ENCODE measurements around the gene SLC25A41. TPM values are rescaled to one million over a fixed set of nuclear protein-coding genes. Genes with fewer than 3 reads are reported as not detected.

The SLC25A41 gene
- total and polyA plus RNA-seq, 11 donors = 0.17 to 1.4 (median 0.50) TPM; not detected in 2

GRCh38 chr19:6376512-6377190, 56.9 kb downstream of the SLC25A41 start:
- ATAC-seq = no peak
- TF ChIP-seq POLR2A (IDR thresholded peaks at IDR 0.05) (no peak), CTCF (IDR thresholded peaks at IDR 0.05) (no peak)
- Histone ChIP-seq H3K27ac (no peak overlapping the region), H3K9me3 (peaks cover 0 to 7% (median 0%) of the 10 kb centered on the region in 12 donors), H3K4me1 (peaks cover 0 to 20% (median 7%) of the 10 kb centered on the region in 12 donors), H3K27me3 (no peaks in the 10 kb centered on the region), H3K36me3 (peaks cover 0 to 49% (median 40%) of the 10 kb centered on the region in 9 donors), H3K4me3 (no peak overlapping the region)
- WGBS, 4 donors = 68 to 80% (median 75%) methylated on average over 15 to 19 of the region's 19 CpGs
- DNase-seq = no peak
- intact Hi-C loops (cut with DNase I) = loop anchor here in 2 of 10 donors (10.0 kb wide), 2 partner anchors 368 to 472 kb away; partner anchors contain the start of genes NDUFA11 (in 1 of the 2) and VMAC (in 1 of the 2)

Small RNAs within 50 kb of the gene (microRNA-seq; reads per million reads assigned to microRNA genes)
- gene MIR3940 (2.4 to 28.7 (median 5.3) reads per million in 4 donors), gene MIR6790 (0 to 0.77 (median 0.10) reads per million in 4 donors), gene MIR6885 (0 to 0.96 (median 0.10) reads per million in 4 donors)

Other genes starting within 250 kb of the SLC25A41 start
- 10 to 100 TPM; 21.0 to 45.9 (median 34.9) TPM for gene MLLT1, start 153.8 kb downstream of the SLC25A41 start, total RNA-seq
- gene MLLT1, start 153.8 kb downstream of the SLC25A41 start, polyA plus RNA-seq = 10 to 100 TPM; 17.8 to 38.2 TPM
- not detected for gene ACER1, start 100.2 kb downstream of the SLC25A41 start, total RNA-seq
- gene ACER1, start 100.2 kb downstream of the SLC25A41 start, polyA plus RNA-seq = not detected
- 100 to 1,000 TPM in 2 of 9 donors, 10 to 100 TPM in 7; 57.7 to 147 (median 73.0) TPM for gene CLPP, start 72.2 kb downstream of the SLC25A41 start, total RNA-seq
- 100 to 1,000 TPM in 1 of 2 donors, 10 to 100 TPM in 1; 66.7 to 127 TPM for gene CLPP, start 72.2 kb downstream of the SLC25A41 start, polyA plus RNA-seq
- gene ALKBH7, start 61.0 kb downstream of the SLC25A41 start, total RNA-seq = 100 to 1,000 TPM in 8 of 9 donors, 10 to 100 TPM in 1; 92.4 to 214 (median 148) TPM
- 100 to 1,000 TPM; 123 to 139 TPM for gene ALKBH7, start 61.0 kb downstream of the SLC25A41 start, polyA plus RNA-seq
- gene PSPN, start 57.8 kb downstream of the SLC25A41 start, total RNA-seq = 1 to 10 TPM in 2 of 9 donors, under 1 TPM in 7; 0.24 to 1.3 (median 0.86) TPM
- 1 to 10 TPM in 1 of 2 donors, under 1 TPM in 1; 0.53 to 1.4 TPM for gene PSPN, start 57.8 kb downstream of the SLC25A41 start, polyA plus RNA-seq
- gene GTF2F1, start 40.6 kb downstream of the SLC25A41 start, total RNA-seq = 10 to 100 TPM; 20.8 to 41.8 (median 29.8) TPM
- gene GTF2F1, start 40.6 kb downstream of the SLC25A41 start, polyA plus RNA-seq = 10 to 100 TPM; 26.9 to 58.2 TPM
- 100 to 1,000 TPM in 2 of 9 donors, 10 to 100 TPM in 7; 58.2 to 122 (median 89.3) TPM for gene KHSRP, start 9.0 kb downstream of the SLC25A41 start, total RNA-seq
- 100 to 1,000 TPM in 1 of 2 donors, 10 to 100 TPM in 1; 53.9 to 118 TPM for gene KHSRP, start 9.0 kb downstream of the SLC25A41 start, polyA plus RNA-seq
- 100 to 1,000 TPM in 6 of 9 donors, 10 to 100 TPM in 3; 78.4 to 208 (median 114) TPM for gene SLC25A23, start 26.0 kb upstream of the SLC25A41 start, total RNA-seq
- gene SLC25A23, start 26.0 kb upstream of the SLC25A41 start, polyA plus RNA-seq = 100 to 1,000 TPM in 1 of 2 donors, 10 to 100 TPM in 1; 64.4 to 120 TPM
- gene CRB3, start 30.5 kb upstream of the SLC25A41 start, total RNA-seq = 1 to 10 TPM in 1 of 9 donors, under 1 TPM in 2, not detected in 6; 0.40 to 1.6 (median 0.52) TPM
- gene CRB3, start 30.5 kb upstream of the SLC25A41 start, polyA plus RNA-seq = under 1 TPM in 1 of 2 donors, not detected in 1; 0.28 TPM
- gene DENND1C, start 48.0 kb upstream of the SLC25A41 start, total RNA-seq = 1 to 10 TPM in 2 of 9 donors, under 1 TPM in 7; 0.17 to 9.5 (median 0.50) TPM
- gene DENND1C, start 48.0 kb upstream of the SLC25A41 start, polyA plus RNA-seq = under 1 TPM; 0.25 to 0.42 TPM
- gene TUBB4A, start 68.5 kb upstream of the SLC25A41 start, total RNA-seq = 1 to 10 TPM in 6 of 9 donors, under 1 TPM in 3; 0.41 to 4.8 (median 1.6) TPM
- 1 to 10 TPM in 1 of 2 donors, under 1 TPM in 1; 0.15 to 2.0 TPM for gene TUBB4A, start 68.5 kb upstream of the SLC25A41 start, polyA plus RNA-seq
- under 1 TPM in 4 of 9 donors, not detected in 5; 0.21 to 0.77 (median 0.49) TPM for gene TNFSF9, start 97.3 kb upstream of the SLC25A41 start, total RNA-seq
- under 1 TPM; 0.08 to 0.11 TPM for gene TNFSF9, start 97.3 kb upstream of the SLC25A41 start, polyA plus RNA-seq
- under 1 TPM in 3 of 9 donors, not detected in 6; 0.23 to 0.68 (median 0.37) TPM for gene CD70, start 157.4 kb upstream of the SLC25A41 start, total RNA-seq
- not detected for gene CD70, start 157.4 kb upstream of the SLC25A41 start, polyA plus RNA-seq
- 1 to 10 TPM in 2 of 9 donors, under 1 TPM in 4, not detected in 3; 0.08 to 3.8 (median 0.28) TPM for gene TNFSF14, start 236.4 kb upstream of the SLC25A41 start, total RNA-seq
- under 1 TPM; 0.07 to 0.30 TPM for gene TNFSF14, start 236.4 kb upstream of the SLC25A41 start, polyA plus RNA-seq